Stomach (tissue), 4 donors: Measurements from ENCODE around the gene FBXL7.

ENCODE experiments used
- EP300 ChIP-seq: sonication (generic); formaldehyde crosslinking; IDR thresholded peaks from one replicate; pipeline ENCODE4 v1.6.1; 2017; ENCODE audit warnings: antibody characterized with exemption
- POLR2A ChIP-seq, 4 donors: fragments of 450-650 bp; IDR thresholded peaks; one replicate each; pipeline ENCODE4 v1.6.1; 2016; ENCODE audit warnings: antibody characterized with exemption in 4 of 4, control low read depth in 2 of 4, mild to moderate bottlenecking in 1 of 4, moderate library complexity in 1 of 4

DNA sequence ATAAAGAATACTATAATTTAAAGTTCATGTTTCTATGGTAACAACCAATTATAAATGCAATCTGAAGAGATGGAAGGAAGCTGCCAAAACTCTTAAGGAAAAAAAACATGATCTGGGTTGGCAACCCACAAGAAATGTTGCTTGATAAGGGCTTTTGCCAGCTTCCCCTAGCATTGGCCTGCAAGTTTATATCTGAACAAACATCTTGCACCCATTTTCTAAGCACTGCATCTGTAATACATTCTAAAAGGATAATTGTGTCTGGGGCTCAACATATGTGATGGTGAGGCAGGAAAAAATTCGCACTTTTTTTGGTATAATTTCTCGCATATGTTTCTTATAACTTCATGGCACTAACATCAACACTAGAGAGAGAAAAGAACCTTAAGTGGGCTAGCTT lies 276.4 kb downstream of the FBXL7 start:
- TF ChIP-seq POLR2A (IDR thresholded peaks at IDR 0.05) (no peak), EP300 (no peak)
